ENCODE data around the gene DGAT2.

GRCh38 chr11:75777461-75778110 is 9.0 kb downstream of the DGAT2 start:
- TF ChIP-seq CTCF (IDR thresholded peaks at IDR 0.05; ENCODE audit: insufficient read depth, low read length, poor library complexity, severe bottlenecking) (no peak), EZH2phosphoT487 (conservative IDR thresholded peaks at IDR 0.05; ENCODE audit: low read length) (no peak)

All from SU-DHL-6 (cell line).